RPMI8226 (cell line): ENCODE results near the gene DRAM2.

Experiments
- DNase-seq: peaks from one replicate; pipeline ENCODE4 v3.0.0-alpha.2; 2015

The DRAM2 gene

GRCh38 chr1:111139956-111140679, at the start of gene DRAM2, which contains the start of gene CEPT1:
TSS of gene DRAM2 (minus strand) at chr1:111140093. CDS start at chr1:111131554, 8,539 bp downstream.
TSS of gene CEPT1 (plus strand) at chr1:111140223. CDS start at chr1:111147715, 7,492 bp downstream.
- DNase-seq: peak; percentile 93

- no peak for DNase-seq
These were observed 44.8 kb upstream of the DRAM2 start for GRCh38 chr1:111184663-111185062.

GRCh38 chr1:111183308-111184069, 43.6 kb upstream of the DRAM2 start:
- DNase-seq: no peak

GRCh38 chr1:111182052-111182451, 42.2 kb upstream of the DRAM2 start:
- no peak for DNase-seq

- DNase-seq: no peak
These were observed 40.2 kb upstream of the DRAM2 start for GRCh38 chr1:111179968-111180533.

- DNase-seq: no peak
These were observed 36.8 kb upstream of the DRAM2 start for GRCh38 chr1:111176678-111177077.

GRCh38 chr1:111175349-111175748, 35.5 kb upstream of the DRAM2 start:
- DNase-seq: no peak

GRCh38 chr1:111174070-111174469, 34.2 kb upstream of the DRAM2 start:
- no peak for DNase-seq

GRCh38 chr1:111172463-111172862, 32.6 kb upstream of the DRAM2 start:
- DNase-seq: no peak

GRCh38 chr1:111164151-111164550, 24.3 kb upstream of the DRAM2 start:
- DNase-seq: no peak

GRCh38 chr1:111163363-111163762, 23.5 kb upstream of the DRAM2 start:
- DNase-seq: no peak

GRCh38 chr1:111162488-111162880, 22.6 kb upstream of the DRAM2 start:
- no peak for DNase-seq

- DNase-seq: no peak
These were observed 22.1 kb upstream of the DRAM2 start for GRCh38 chr1:111161843-111162487.

- DNase-seq: no peak
These were observed 17.5 kb upstream of the DRAM2 start for GRCh38 chr1:111157431-111157830.

GRCh38 chr1:111154021-111154999, 14.4 kb upstream of the DRAM2 start:
- DNase-seq: no peak

- no peak for DNase-seq
These were observed 11.9 kb upstream of the DRAM2 start for GRCh38 chr1:111151838-111152237.

- no peak for DNase-seq
These were observed 8.5 kb upstream of the DRAM2 start for GRCh38 chr1:111148376-111148881.

GRCh38 chr1:111147948-111148347, 8.1 kb upstream of the DRAM2 start:
- no peak for DNase-seq

- no peak for DNase-seq
These were observed 6.3 kb upstream of the DRAM2 start for GRCh38 chr1:111145963-111146768.

- DNase-seq: no peak
These were observed 5.6 kb upstream of the DRAM2 start for GRCh38 chr1:111145542-111145941.
